Measurements from ENCODE around the gene KIF5A. TPM values are rescaled to one million over a fixed set of nuclear protein-coding genes. Genes with fewer than 3 reads are reported as not detected.

KIF5A gene
- total and polyA plus RNA-seq, 5 donors from 2014 or later: 0.05 to 0.72 (median 0.06) TPM; not detected in 2

GRCh38 chr12:57623811-57624390 lies 74.1 kb downstream of the KIF5A start:
- H3K9me3 ChIP-seq (ENCODE audit: control insufficient read depth in 2 of 2, low read length in 2 of 2): no peaks in the 10 kb centered on the region
- Mint-ChIP-seq H3K4me1 (peaks cover 0 to 39% (median 22%) of the 10 kb centered on the region in 4 donors), H3K27ac (no peak overlapping the region), H3K9me3 (peaks cover 0 to 8% (median 0%) of the 10 kb centered on the region in 7 donors), H3K36me3 (no peaks in the 10 kb centered on the region), H3K4me3 (peak overlapping the region in 1 of 4 donors; percentile 79), H3K27me3 (peaks cover 97% of the 10 kb centered on the region)
- no peaks in the 10 kb centered on the region for H3K36me3 ChIP-seq (ENCODE audit: control insufficient read depth, insufficient read depth, low read length)
- H3K27me3 ChIP-seq (ENCODE audit: control insufficient read depth, insufficient read depth, low read length): peaks cover 53% of the 10 kb centered on the region
- no peak overlapping the region for H3K27ac ChIP-seq (ENCODE audit: insufficient read depth, low read length, poor library complexity, severe bottlenecking)
- peaks cover 35% of the 10 kb centered on the region for H3K4me1 ChIP-seq (ENCODE audit: control insufficient read depth, insufficient read depth, low read length, poor library complexity, severe bottlenecking)
- no peak overlapping the region for H3K4me3 ChIP-seq (ENCODE audit: low read depth, low read length)
- DNase-seq (no peak), ATAC-seq (ENCODE audit: low read depth in 2 of 2) (no peak)

GRCh38 chr12:57624441-57625220 lies 74.8 kb downstream of the KIF5A start:
- peaks cover 0 to 7% (median 0%) of the 10 kb centered on the region in 7 donors for H3K9me3 Mint-ChIP-seq
- H3K27ac Mint-ChIP-seq: no peak overlapping the region

GRCh38 chr12:57625261-57626032 lies 75.6 kb downstream of the KIF5A start:
- Mint-ChIP-seq H3K4me1 (peaks cover 0 to 31% (median 17%) of the 10 kb centered on the region in 4 donors), H3K36me3 (no peaks in the 10 kb centered on the region), H3K4me3 (no peak overlapping the region), H3K27me3 (peaks cover 97% of the 10 kb centered on the region), H3K27ac (no peak overlapping the region), H3K9me3 (peaks cover 0 to 6% (median 0%) of the 10 kb centered on the region in 7 donors)
- peaks cover 56% of the 10 kb centered on the region for H3K27me3 ChIP-seq (ENCODE audit: control insufficient read depth, insufficient read depth, low read length)
- H3K4me1 ChIP-seq (ENCODE audit: control insufficient read depth, insufficient read depth, low read length, poor library complexity, severe bottlenecking): peaks cover 25% of the 10 kb centered on the region
- DNase-seq (no peak), ATAC-seq (ENCODE audit: low read depth in 2 of 2) (no peak)
- H3K27ac ChIP-seq (ENCODE audit: insufficient read depth, low read length, poor library complexity, severe bottlenecking): no peak overlapping the region
- no peak overlapping the region for H3K4me3 ChIP-seq (ENCODE audit: low read depth, low read length)
- no peaks in the 10 kb centered on the region for H3K36me3 ChIP-seq (ENCODE audit: control insufficient read depth, insufficient read depth, low read length)
- no peaks in the 10 kb centered on the region for H3K9me3 ChIP-seq (ENCODE audit: control insufficient read depth in 2 of 2, low read length in 2 of 2)

More at GRCh38 chr12:57624441-57625220, 74.8 kb downstream of the KIF5A start:
- Mint-ChIP-seq H3K27me3 (peaks cover 97% of the 10 kb centered on the region), H3K36me3 (no peaks in the 10 kb centered on the region), H3K4me1 (peaks cover 0 to 33% (median 20%) of the 10 kb centered on the region in 4 donors), H3K4me3 (peak overlapping the region in 1 of 4 donors; percentile 56)
- H3K4me3 ChIP-seq (ENCODE audit: low read depth, low read length): no peak overlapping the region
- H3K9me3 ChIP-seq (ENCODE audit: control insufficient read depth in 2 of 2, low read length in 2 of 2): no peaks in the 10 kb centered on the region
- peaks cover 29% of the 10 kb centered on the region for H3K4me1 ChIP-seq (ENCODE audit: control insufficient read depth, insufficient read depth, low read length, poor library complexity, severe bottlenecking)
- no peak for ATAC-seq (ENCODE audit: low read depth in 2 of 2)
- no peak overlapping the region for H3K27ac ChIP-seq (ENCODE audit: insufficient read depth, low read length, poor library complexity, severe bottlenecking)
- peaks cover 59% of the 10 kb centered on the region for H3K27me3 ChIP-seq (ENCODE audit: control insufficient read depth, insufficient read depth, low read length)
- no peak for DNase-seq
- H3K36me3 ChIP-seq (ENCODE audit: control insufficient read depth, insufficient read depth, low read length): no peaks in the 10 kb centered on the region

GRCh38 chr12:57626111-57626920 lies 76.5 kb downstream of the KIF5A start:
- no peak overlapping the region for H3K4me3 Mint-ChIP-seq
- H3K36me3 Mint-ChIP-seq: no peaks in the 10 kb centered on the region
- H3K36me3 ChIP-seq (ENCODE audit: control insufficient read depth, insufficient read depth, low read length): no peaks in the 10 kb centered on the region

GRCh38 chr12:57626921-57627445 lies 77.1 kb downstream of the KIF5A start:
- Histone ChIP-seq H3K4me1 (ENCODE audit: control insufficient read depth, insufficient read depth, low read length, poor library complexity, severe bottlenecking) (peaks cover 15% of the 10 kb centered on the region), H3K27ac (ENCODE audit: insufficient read depth, low read length, poor library complexity, severe bottlenecking) (no peak overlapping the region), H3K9me3 (ENCODE audit: control insufficient read depth in 2 of 2, low read length in 2 of 2) (no peaks in the 10 kb centered on the region), H3K4me3 (ENCODE audit: low read depth, low read length) (no peak overlapping the region), H3K36me3 (ENCODE audit: control insufficient read depth, insufficient read depth, low read length) (no peaks in the 10 kb centered on the region), H3K27me3 (ENCODE audit: control insufficient read depth, insufficient read depth, low read length) (peaks cover 62% of the 10 kb centered on the region)
- Mint-ChIP-seq H3K4me1 (peaks cover 0 to 19% (median 8%) of the 10 kb centered on the region in 4 donors), H3K27me3 (peaks cover 95% of the 10 kb centered on the region), H3K4me3 (peak overlapping the region in 1 of 4 donors; percentile 43), H3K9me3 (peaks cover 0 to 6% (median 0%) of the 10 kb centered on the region in 7 donors), H3K36me3 (no peaks in the 10 kb centered on the region), H3K27ac (no peak overlapping the region)
- ATAC-seq (ENCODE audit: low read depth in 2 of 2) (no peak), DNase-seq (no peak)

More at GRCh38 chr12:57626111-57626920, 76.5 kb downstream of the KIF5A start:
- no peak overlapping the region for H3K27ac ChIP-seq (ENCODE audit: insufficient read depth, low read length, poor library complexity, severe bottlenecking)
- peaks cover 97% of the 10 kb centered on the region for H3K27me3 Mint-ChIP-seq
- H3K27me3 ChIP-seq (ENCODE audit: control insufficient read depth, insufficient read depth, low read length): peaks cover 60% of the 10 kb centered on the region
- no peak overlapping the region for H3K27ac Mint-ChIP-seq
- peaks cover 17% of the 10 kb centered on the region for H3K4me1 ChIP-seq (ENCODE audit: control insufficient read depth, insufficient read depth, low read length, poor library complexity, severe bottlenecking)
- ATAC-seq (ENCODE audit: low read depth in 2 of 2): no peak
- peaks cover 0 to 6% (median 0%) of the 10 kb centered on the region in 7 donors for H3K9me3 Mint-ChIP-seq
- no peaks in the 10 kb centered on the region for H3K9me3 ChIP-seq (ENCODE audit: control insufficient read depth in 2 of 2, low read length in 2 of 2)
- no peak for DNase-seq
- H3K4me3 ChIP-seq (ENCODE audit: low read depth, low read length): no peak overlapping the region
- H3K4me1 Mint-ChIP-seq: peaks cover 0 to 23% (median 12%) of the 10 kb centered on the region in 4 donors

- peaks cover 21% of the 10 kb centered on the region for H3K4me1 ChIP-seq (ENCODE audit: control insufficient read depth, insufficient read depth, low read length, poor library complexity, severe bottlenecking)
- peaks cover 88% of the 10 kb centered on the region for H3K27me3 Mint-ChIP-seq
- H3K36me3 ChIP-seq (ENCODE audit: control insufficient read depth, insufficient read depth, low read length): no peaks in the 10 kb centered on the region
- no peaks in the 10 kb centered on the region for H3K36me3 Mint-ChIP-seq
- H3K9me3 ChIP-seq (ENCODE audit: control insufficient read depth in 2 of 2, low read length in 2 of 2): no peaks in the 10 kb centered on the region
- no peak overlapping the region for H3K27ac Mint-ChIP-seq
- H3K27me3 ChIP-seq (ENCODE audit: control insufficient read depth, insufficient read depth, low read length): peaks cover 55% of the 10 kb centered on the region
- ATAC-seq (ENCODE audit: low read depth in 2 of 2) (peak in 1 of 2 donors; percentile 43), DNase-seq (no peak)
- no peak overlapping the region for H3K4me3 ChIP-seq (ENCODE audit: low read depth, low read length)
- H3K9me3 Mint-ChIP-seq: peaks cover 0 to 6% (median 0%) of the 10 kb centered on the region in 7 donors
- peaks cover 0 to 21% (median 7%) of the 10 kb centered on the region in 4 donors for H3K4me1 Mint-ChIP-seq
- H3K27ac ChIP-seq (ENCODE audit: insufficient read depth, low read length, poor library complexity, severe bottlenecking): no peak overlapping the region
- peak overlapping the region in 1 of 4 donors; percentile 19 for H3K4me3 Mint-ChIP-seq
Measured at GRCh38 chr12:57627501-57628279, 77.8 kb downstream of the KIF5A start.
